GM21423 (cell line): ENCODE measurements around the gene SGF29.
"Not testable (repeated sequence)": the region's sequence is repeated elsewhere in the genome, so short reads cannot be mapped to it uniquely, and the experiment has no call there.

Experiments used
- ATAC-seq: cut with Tn5 transposase; IDR thresholded peaks from one replicate; pipeline ENCODE4 v1.9.1; 2021; ENCODE audit warnings: mild to moderate bottlenecking, moderate library complexity; ENCODE audit not compliant: unreplicated experiment

Gene SGF29

DNA sequence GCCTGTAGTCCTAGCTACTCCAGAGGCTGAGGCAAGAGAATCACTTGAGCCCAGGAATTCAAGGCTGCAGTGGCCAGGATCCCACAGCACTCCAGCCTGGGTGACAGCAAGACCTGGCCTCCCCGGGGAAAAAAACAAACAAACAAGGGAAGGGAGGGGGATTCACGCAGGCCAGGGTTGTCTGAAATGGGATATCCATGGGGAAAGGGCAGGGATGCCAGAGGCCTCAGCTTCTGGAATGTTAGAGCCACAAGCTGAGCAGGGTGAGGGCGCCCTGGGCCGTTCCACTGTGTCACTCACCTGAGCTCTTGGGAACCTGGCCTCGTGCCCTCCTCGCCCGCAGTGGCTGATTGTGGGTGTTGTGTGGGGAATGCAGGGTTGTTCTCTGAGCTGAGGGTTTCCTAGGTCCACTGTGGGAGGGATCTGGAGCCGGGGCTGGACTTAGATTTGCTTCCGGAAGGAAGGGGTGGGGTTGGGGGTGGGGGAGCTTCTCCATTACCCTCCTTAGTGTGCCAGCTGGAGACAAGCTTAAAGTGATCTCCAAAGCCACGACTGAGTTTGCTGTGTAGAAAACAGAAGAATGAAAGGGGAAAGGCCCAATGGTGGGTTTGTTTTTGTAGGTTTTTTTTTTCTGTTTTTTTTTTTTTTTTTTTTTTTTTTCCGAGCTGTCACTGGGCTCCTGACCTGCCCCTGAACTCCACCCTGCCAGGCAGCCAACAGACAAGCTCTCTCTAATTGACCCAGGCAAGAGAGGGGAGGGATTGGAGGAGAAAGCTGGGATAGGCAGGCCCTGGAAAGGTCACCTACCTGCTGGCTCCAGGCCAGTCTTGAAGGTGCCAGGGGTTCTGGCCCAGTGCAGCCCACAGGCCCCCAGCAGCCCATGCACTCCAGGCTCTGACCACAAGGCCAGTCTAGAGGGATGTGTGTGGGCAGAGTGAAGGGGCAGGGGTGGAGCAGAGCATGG, 56.2 kb downstream of the SGF29 start, which contains the start of gene SULT1A1:
Gene SULT1A1, minus strand, starts transcription at position 414 of the 964 bp plus-strand sequence. CDS start 1,189 bp downstream, outside the sequence.
- no peak for ATAC-seq

DNA sequence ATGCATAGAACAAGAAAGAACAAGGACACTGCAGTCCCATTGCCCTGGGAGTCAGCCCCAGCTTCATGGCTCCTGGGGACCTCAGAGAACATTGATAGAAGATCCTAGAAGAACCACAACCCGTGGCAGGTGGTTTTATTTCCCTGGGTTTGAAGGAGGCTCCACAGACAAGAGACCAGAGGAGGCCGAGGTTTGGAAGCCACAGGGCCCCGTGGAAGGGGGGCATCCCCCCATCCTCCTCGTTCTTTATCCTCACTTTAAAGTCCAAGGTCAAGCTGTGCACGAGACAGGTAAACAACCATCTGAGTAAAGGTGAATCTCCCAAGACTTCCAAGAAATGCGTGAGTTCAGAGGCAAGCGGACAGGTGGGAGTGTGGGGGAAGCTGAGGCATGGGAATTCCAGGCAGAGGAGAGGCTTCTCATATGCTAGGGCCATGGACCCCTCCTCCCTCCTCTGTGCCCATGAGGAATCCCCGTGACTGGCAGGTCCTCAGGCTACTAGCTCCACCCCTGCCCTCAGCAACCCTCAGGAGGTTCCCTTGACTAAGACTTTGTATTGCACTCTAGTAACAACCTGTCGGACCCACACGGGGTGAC, 57.0 kb downstream of the SGF29 start:
- ATAC-seq: no peak

DNA sequence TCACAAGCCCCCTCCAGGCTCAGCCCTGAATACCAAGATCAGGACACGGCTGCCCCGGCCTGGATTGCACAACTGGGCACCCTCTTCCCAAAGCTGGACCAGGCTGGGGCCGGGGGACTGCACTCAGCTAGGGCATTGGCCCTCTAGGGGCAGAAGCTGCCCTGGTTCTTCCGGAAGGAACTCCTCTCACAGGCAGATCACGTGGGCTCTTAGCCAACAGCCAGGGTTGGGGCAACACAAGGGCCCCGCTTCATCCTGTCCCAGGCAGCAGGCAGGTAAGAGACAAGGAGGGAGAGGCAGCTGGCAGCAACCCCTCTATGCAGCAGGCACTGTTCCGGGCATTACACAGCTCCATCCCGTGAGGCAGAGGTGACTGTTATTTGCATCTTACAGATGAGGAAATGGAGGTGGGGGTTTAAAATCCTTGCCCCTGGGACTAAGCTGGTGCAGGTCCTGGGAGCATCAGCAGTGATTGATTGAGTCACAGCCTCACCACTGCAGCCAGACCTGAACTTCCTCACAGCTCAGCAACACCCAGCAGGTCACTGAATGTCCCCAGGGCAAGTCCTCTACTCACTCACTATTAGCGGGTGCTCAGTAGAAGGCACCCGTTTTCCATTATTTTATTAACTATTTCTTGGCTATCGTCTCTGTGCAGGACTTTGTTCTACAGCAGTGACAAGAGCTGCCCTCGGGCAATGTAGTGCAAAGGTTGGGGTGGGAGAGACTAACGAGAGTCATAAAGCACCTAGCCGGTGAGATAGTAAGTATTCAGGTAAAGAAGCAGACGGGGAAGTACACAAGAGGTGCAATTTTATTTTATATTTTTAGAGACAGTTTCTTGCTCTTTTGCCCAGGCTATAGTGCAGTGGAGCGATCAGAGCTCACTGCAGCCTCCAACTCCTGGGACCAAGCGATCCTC, 58.9 kb downstream of the SGF29 start:
- not testable (repeated sequence) for ATAC-seq

DNA sequence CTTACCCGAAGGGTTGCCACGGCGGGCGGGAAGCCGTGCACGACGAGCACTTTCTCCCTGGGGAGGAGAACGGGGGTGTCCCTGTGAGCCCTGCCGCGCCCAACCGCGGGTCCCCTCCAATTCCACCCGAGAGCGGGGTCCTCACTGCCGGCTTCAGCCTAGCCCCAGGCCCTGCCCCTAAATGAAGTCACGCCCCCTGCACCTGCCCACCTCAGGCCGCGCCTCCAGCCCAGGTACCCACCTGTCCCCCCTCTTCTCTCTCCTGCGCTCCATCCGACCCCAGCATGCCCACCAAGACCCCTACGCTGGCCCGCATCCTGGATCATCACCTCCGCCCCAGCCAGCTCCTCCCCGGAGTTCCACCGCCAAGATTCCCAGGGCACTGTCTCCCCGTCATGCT, 60.2 kb downstream of the SGF29 start:
- ATAC-seq: not testable (repeated sequence)

DNA sequence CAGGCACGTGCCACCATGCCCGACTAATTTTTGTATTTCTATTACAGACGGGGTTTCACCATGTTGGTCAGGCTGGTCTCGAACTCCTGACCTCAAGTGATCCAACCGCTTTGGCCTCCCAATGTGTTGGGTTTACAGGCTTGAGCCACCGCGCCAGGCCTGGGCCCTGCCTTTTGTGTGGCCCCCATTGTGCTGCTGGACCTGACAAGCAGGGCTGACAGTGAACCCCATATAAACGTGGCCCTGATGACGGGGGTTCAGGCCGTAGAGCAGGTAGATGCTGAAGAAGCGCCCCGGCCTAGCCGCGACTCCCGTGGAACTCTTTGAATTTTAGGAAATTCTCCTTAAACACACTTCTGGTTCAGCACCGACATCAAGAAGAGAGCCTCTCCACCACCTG, 60.8 kb downstream of the SGF29 start:
- ATAC-seq: not testable (repeated sequence)

DNA sequence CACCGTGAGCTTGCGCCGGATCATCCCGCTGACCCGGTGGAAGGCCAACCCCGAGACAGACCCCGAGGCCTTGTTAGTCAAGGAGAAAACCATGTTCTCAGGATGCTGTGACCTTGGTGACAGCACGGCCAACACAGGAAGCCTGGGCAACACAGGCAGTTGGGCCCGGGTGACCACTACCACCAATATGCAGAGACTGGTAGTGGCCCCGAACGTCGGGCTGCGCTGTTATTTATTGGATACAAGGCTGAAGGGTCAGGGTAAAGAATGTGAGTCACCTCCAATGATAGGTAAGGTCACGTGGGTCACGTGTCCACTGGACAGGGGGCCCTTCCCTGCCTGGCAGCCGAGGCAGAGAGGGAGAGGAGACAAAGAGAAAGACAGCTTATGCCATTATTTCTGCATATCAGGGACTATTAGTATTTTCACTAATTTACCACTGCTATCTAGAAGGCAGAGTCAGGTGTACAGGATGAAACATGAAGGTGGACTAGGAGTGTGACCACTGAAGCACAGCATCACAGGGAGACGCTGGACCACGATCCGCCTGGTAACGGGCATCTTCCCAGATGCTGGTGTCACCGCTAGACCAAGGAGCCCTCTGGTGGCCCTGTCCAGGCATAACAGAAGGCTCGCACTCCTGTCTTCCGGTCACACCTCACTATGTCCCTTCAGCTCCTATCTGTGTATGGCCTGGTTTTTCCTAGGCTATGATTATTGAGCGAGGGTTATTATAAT, 61.9 kb downstream of the SGF29 start:
- not testable (repeated sequence) for ATAC-seq

DNA sequence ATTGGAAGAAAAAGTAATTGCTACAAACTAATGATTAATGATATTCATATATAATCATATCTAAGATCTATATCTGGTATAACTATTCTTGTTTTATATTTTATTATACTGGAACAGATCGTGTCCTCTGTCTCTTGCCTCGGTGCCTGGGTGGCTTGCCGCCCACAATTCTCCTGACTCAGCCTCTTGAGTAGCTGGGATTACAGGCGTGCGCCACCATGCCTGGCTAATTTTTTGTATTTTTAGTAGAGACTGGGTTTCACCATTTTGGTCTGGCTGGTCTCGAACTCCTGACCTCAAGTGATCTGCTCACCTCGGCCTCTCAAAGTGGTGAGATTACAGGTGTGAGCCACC, 62.5 kb downstream of the SGF29 start:
- not testable (repeated sequence) for ATAC-seq

DNA sequence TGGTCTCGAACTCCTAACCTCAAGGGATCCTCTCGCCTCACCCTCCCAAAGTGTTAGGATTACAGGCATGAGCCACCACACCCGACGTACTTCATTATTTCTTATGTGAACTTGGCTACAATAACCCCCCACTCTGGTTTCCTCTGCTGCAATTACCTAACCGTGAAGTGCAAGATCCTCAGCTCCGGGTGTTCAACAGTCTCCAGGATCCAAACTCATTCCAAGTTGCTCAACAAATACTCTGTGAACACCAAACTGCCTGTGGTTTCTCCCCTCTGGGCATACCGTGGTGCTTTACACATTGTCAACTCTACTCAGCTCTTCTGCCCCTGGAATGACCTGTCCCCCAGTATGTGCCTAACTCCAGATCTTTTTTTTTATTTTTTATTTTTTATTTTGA, 62.9 kb downstream of the SGF29 start:
- ATAC-seq: no peak

DNA sequence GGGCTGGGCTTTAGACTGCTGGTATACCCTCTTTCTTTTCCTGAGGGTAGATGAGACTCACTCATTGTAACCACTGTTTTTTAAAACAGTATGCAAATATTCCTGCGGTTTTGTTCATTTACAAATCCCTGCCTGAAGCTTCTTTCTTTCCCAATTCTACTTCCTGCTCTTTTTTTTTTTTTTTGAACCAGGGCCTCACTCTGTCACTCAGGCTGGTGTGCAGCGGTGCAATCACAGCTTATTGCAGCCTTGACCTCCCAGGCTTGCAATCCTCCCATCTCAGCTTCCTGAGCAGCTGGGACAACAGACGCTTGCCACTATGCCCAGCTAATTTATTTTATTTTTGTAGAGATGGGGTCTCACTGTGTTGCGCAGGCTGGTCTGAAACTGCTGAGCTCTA, 64.2 kb downstream of the SGF29 start:
- no peak for ATAC-seq

DNA sequence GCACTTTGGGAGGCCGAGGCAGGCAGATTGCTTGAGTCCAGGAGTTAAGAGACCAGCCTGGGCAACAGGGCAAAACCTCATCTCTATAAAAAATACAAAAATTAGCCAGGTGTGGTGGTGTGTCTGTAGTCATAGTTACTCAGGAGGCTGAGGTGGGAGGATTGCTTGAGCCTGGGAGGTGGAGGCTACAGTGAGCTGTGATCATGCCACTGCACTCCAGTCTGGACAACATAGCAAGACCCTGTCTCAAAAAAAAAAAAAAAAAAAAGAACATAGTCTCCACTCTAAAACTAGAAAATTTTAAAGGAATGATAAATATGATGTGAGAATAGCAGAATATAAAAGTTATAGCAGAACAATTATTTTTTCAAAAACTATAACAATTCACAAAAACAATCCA, 66.6 kb downstream of the SGF29 start:
- ATAC-seq: not testable (repeated sequence)

DNA sequence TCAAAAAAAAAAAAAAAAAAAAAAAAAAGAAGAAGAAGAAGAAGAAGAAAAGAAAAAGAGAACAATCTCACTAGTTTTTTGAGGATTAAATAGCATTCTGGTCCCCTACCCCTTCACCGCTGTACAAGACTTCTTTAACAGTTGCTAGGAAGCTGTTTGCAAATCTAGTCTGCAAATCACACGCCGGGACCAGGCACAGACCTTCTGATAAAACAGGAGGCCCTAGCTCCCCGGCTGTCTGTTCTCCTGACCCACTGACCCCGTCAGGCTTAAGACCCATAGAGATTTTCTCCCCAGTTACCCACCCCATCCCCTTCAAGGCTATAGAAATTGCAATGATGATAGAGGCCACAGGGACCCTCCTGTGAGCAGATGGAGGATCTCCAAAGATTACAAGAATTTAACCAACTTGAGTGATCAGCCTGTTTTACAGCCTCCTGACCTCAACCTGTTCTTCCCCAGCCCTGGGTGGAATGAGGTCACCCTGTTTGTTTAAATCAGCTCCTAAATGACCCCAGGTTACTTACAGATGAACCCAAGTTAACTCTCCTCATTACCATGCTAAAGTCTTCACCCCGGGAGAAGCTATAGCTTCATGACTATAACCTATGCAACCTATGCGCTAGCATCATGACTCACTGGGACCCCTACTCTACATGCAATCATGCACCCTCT, 67.9 kb downstream of the SGF29 start:
- no peak for ATAC-seq

DNA sequence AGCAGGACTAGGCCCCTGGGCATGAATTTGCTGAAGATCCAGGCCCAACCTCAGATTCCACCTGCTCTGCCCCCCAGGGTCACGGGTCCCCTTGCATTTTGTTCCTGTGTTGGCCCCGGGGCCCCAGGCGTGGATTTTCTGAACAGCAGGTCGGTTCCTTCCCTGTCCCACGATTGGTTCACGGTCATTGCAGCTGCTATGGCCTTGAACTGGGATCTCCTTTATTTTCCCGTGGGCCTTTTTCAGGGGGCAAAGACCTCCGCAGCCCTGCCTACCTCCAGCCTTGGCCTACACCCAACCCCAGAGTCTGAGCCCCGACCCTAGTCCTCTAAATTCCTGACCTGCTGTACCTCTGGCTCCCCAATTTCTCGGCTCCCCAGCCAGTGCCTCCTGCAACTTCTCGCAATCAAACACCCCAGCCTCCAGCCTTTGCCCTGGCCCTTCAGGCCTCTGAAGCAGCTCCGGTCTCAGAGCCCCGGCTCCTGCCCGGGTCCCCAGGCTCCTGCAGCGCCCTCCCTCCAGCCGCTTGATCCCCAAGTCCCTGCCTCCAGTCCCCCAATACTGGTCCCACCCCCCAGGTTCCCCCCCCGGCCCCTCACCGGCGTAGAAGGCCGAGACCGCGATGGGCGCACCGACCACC, 68.9 kb downstream of the SGF29 start:
- not testable (repeated sequence) for ATAC-seq

DNA sequence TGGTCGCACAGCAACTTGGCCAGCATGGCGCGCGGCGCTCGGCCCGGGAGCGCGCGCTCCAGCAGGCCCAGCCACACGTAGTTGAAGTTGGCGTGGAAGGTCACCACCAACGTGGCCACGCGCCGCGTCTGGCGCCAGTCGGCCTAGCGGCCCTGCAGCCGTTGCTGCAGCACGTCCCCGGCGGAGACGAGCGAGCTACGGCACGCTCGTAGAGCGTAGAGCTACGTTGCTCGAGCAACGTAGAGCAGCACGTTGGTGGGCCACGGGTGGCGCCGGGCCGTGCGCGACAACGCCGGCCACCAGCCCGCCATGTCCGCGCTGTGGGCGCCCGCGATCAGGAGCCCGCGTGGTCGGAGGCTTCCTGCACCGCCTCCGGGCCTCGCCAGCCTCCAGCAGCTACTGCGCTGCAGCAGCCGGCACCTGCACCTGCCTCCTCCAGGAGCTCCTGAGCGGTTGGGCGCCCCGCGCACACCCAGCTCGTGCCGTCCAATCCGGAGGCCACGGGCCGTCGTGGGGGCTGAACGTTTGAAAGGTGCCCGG, 69.5 kb downstream of the SGF29 start:
- no peak for ATAC-seq

DNA sequence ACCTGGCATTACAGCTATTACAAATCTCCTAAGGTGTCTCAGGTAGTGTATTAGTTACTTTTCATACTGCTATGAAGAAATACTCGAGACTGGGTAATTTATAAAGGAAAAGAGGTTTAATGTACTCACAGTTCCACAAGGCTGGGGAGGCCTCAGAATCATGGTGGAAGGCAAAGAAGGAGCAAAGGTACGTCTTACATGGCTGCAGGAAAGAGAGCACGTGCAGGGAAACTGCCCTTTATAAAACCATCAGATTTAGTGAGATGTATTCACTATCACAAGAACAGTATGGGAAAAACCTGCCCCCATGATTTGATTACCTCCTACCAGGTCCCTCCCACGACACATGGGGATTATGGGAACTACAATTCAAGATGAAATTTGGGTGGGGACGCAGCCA, 77.2 kb downstream of the SGF29 start:
- not testable (repeated sequence) for ATAC-seq

DNA sequence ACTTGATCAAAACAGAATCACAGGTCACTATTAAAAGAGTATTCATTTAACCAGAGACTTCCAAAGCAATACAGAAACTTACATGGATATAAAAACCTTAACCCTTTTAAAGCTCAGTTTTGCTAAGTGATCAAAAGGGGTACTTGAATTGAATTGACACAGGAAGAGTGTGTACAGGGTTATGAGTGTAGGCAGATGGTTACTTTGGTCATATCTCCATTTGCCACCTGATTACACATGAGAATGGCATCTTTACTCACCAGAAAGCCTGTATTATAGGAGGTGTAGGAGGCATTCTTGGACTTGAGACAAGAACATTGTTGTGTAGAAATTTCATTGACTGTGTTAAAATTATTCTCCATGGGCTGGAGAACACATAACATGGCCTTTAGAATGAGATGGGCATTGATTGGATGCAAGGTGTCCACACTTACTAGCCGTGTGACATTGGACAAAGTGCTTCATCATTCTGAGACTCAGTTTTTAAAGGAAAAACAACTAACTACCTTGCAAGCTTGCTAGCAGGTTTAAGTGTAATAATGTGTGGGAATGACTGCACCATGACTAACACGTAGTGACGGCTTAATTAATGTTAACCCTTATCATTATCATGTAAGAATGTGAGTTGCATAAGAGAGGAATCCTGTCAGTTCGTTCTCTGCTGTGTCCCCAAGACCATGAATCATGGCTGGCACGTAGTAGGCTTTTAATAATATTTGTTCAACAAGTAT, 82.5 kb downstream of the SGF29 start:
- not testable (repeated sequence) for ATAC-seq

DNA sequence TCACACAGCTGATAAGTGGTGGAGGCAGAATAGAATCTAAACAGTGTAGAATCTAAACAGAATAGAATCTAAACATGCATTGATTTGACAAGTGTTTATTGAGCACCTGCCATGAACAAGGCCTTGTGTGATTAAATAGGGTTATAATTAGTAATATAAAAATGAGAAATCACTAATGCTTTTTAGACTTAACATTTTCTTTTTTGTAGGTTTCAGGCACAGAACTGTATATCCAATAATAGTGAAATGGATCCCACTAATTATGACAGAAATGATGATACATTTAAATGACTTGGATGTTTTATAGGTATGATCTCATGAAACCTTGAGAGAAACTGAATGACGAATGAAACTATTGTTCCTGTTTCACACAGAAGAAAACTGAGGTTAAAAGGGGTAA, 84.0 kb downstream of the SGF29 start, which contains the start of gene NPIPB8:
Gene NPIPB8, plus strand, starts transcription at position 301 of the 400 bp plus-strand sequence. CDS start 296 bp downstream, outside the sequence.
- ATAC-seq: not testable (repeated sequence)

DNA sequence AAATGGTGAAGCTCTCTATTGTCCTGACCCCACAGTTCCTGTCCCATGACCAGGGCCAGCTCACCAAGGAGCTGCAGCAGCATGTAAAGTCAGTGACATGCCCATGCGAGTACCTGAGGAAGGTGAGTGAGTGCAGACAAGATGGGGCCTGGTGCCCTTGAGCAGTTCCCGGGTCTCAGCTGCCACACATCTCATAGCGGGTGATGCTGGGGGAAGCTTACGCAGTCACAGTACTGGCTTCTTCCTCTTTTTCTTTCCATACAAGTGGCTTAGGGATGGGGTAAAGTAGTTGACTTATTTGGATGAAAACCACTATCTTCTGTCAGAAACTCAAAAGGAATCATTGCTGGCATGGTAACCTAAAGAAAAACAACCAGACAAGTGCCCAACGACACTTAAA, 84.6 kb downstream of the SGF29 start:
- not testable (repeated sequence) for ATAC-seq

DNA sequence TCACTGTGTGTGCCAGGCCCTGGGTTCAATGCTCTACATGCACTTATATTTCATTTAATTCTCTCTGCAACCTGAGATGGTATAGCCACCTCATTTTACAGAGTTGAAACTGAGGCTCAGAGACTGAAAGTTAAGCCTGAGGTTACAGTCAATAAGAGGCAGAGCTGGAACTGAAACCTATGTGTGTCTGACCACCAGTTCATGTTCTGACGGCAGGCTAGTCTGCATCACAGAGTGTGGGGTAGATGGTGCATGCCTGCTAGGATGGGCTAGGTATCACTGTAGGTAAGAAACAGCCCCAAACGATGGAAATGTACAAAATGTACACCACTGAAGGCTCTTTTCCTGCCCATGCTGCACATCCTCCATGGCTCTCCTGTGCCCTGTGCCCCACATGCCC, 86.2 kb downstream of the SGF29 start:
- ATAC-seq: not testable (repeated sequence)
